Stimulated activated CD8-positive, alpha-beta memory T cell treated with anti-CD3 and anti-CD28 coated beads, Interleukin-7, amount 100 ng/mL, for 1 hour (primary cell): Measurements from ENCODE around the gene URM1.
"Not testable (repeated sequence)": the region's sequence is repeated elsewhere in the genome, so short reads cannot be mapped to it uniquely, and the experiment has no call there.

Experiments
- DNase-seq, 2 donors: peaks; one replicate each; pipeline ENCODE4 v3.0.0-alpha.2; 2020; ENCODE audit warnings: low read depth in 2 of 2

Gene URM1

GRCh38 chr9:128409450-128409849 is 38.3 kb downstream of the URM1 start:
- DNase-seq = no peak

- DNase-seq = no peak
These were observed 38.8 kb downstream of the URM1 start for GRCh38 chr9:128409978-128410377.

- DNase-seq = no peak
These were observed 40.4 kb downstream of the URM1 start for GRCh38 chr9:128411364-128412119.

- DNase-seq = peak in 1 of 2 donors; percentile 23
These were observed 41.1 kb downstream of the URM1 start for GRCh38 chr9:128412120-128412790.

- not testable (repeated sequence) for DNase-seq
These were observed 42.6 kb downstream of the URM1 start for GRCh38 chr9:128413728-128414127.

- no peak for DNase-seq
These were observed 43.3 kb downstream of the URM1 start for GRCh38 chr9:128414461-128414860.

GRCh38 chr9:128415281-128415680 is 44.1 kb downstream of the URM1 start:
- no peak for DNase-seq

- no peak for DNase-seq
These were observed 44.8 kb downstream of the URM1 start for GRCh38 chr9:128416014-128416413.

GRCh38 chr9:128416432-128417019 is 45.4 kb downstream of the URM1 start:
- no peak for DNase-seq

GRCh38 chr9:128419061-128419925 is 48.1 kb downstream of the URM1 start:
- DNase-seq = no peak

GRCh38 chr9:128420060-128420650 is 49.0 kb downstream of the URM1 start:
- peak; percentile 39 to 46 for DNase-seq

GRCh38 chr9:128420651-128421481 is 49.7 kb downstream of the URM1 start, which contains the start of gene CERCAM:
Gene CERCAM (plus strand): TSS chr9:128420857. CDS start chr9:128420878, 21 bp downstream.
- peak in 1 of 2 donors; percentile 17 for DNase-seq

GRCh38 chr9:128421482-128421996 is 50.4 kb downstream of the URM1 start:
- DNase-seq = no peak

- not testable (repeated sequence) for DNase-seq
These were observed 51.0 kb downstream of the URM1 start for GRCh38 chr9:128422022-128422782.

- DNase-seq = no peak
These were observed 51.6 kb downstream of the URM1 start for GRCh38 chr9:128422783-128423150.

GRCh38 chr9:128423356-128423755 is 52.2 kb downstream of the URM1 start:
- not testable (repeated sequence) for DNase-seq

- no peak for DNase-seq
These were observed 53.1 kb downstream of the URM1 start for GRCh38 chr9:128424268-128424780.

GRCh38 chr9:128428644-128429512 is 57.7 kb downstream of the URM1 start:
- no peak for DNase-seq
